GM12878 (cell line): Measurements from ENCODE around the gene DISP3. TPM values are rescaled to one million over a fixed set of nuclear protein-coding genes. Genes with fewer than 3 reads are reported as not detected.

ENCODE experiments used
- ATAC-seq: fragments of 200-7000 bp; cut with Tn5 transposase; 3 replicates; pipeline ENCODE4 v1.9.1; 2020; ENCODE audit warnings: mild to moderate bottlenecking, moderate library complexity
- BruUV-seq: library from RNA; stranded (reverse); fragments of 400-500 nt; replicated peaks from 2 replicates; lab custom pipeline; 2021; lab: Mats Ljungman, UMichigan
- CTCF ChIA-PET: fragments of 300-600 bp; sonication (Branson Sonifier 250); formaldehyde crosslinking; extraction: SDS; loops from one replicate; lab custom pipeline; 2021; ENCODE audit warnings: inconsistent platforms; lab: Yijun Ruan, JAX
- POLR2A ChIA-PET: fragments of 350-600 bp; formaldehyde crosslinking; extraction: SDS; loops from one replicate; lab custom pipeline; 2021; ENCODE audit warnings: inconsistent platforms; lab: Charles Lee
- RAD21 ChIA-PET: fragments of 300-600 bp; sonication (Branson Sonifier 250); formaldehyde crosslinking; loops from one replicate; lab custom pipeline; 2023; ENCODE audit warnings: antibody characterized with exemption; ENCODE audit not compliant: unreplicated experiment; lab: Charles Lee
- SMC1A ChIA-PET: fragments of 300-600 bp; sonication (Branson Sonifier 250); formaldehyde crosslinking; loops from one replicate; lab custom pipeline; 2023; ENCODE audit not compliant: unreplicated experiment, uncharacterized antibody; lab: Charles Lee
- DNase-seq: peaks from one replicate; pipeline ENCODE4 v3.0.0-alpha.2; 2011; ENCODE audit warnings: low read depth, low spot score
- FAIRE-seq: peaks from 3 replicates; lab custom pipeline; 2011; peaks lifted over from hg19 to GRCh38; lab: Jason Lieb, UNC
- H2AFZ ChIP-seq: 2 replicates; pipeline ENCODE4 v1.6.0; 2011; ENCODE audit warnings: low read depth, low read length, control low read depth; ENCODE audit not compliant: control insufficient read depth
- H3K27ac ChIP-seq: 2 replicates; pipeline ENCODE4 v1.5.1; 2011; ENCODE audit warnings: control low read depth; ENCODE audit not compliant: control insufficient read depth, insufficient read depth
- H3K27me3 ChIP-seq, 2 experiments: replicated peaks in 1 of 2; 2 replicates each; pipeline versions ENCODE4 v1.6.0 to v1.6.1; 2011; ENCODE audit warnings: low read length in 1 of 2; ENCODE audit not compliant: control insufficient read depth in 2 of 2, insufficient read depth in 2 of 2
- H3K36me3 ChIP-seq, 2 experiments: 2 replicates each; pipeline ENCODE4 v1.5.1; 2011; ENCODE audit warnings: low read length in 1 of 2; ENCODE audit not compliant: control insufficient read depth in 2 of 2, insufficient read depth in 2 of 2
- H3K4me1 ChIP-seq: 2 replicates; pipeline ENCODE4 v1.6.1; 2011; ENCODE audit warnings: mild to moderate bottlenecking, low read length, moderate library complexity, mixed read lengths; ENCODE audit not compliant: control insufficient read depth, insufficient read depth
- H3K4me2 ChIP-seq: 2 replicates; pipeline ENCODE4 v1.6.0; 2011; ENCODE audit warnings: control low read depth; ENCODE audit not compliant: control insufficient read depth, insufficient read depth
- H3K4me3 ChIP-seq: fragments of 200-600 bp; sonication (generic); 2 replicates; pipeline ENCODE4 v1.5.1; 2016
- H3K79me2 ChIP-seq: 2 replicates; pipeline ENCODE4 v1.6.0; 2011; ENCODE audit warnings: low read length; ENCODE audit not compliant: control insufficient read depth, insufficient read depth
- H3K9ac ChIP-seq: 2 replicates; pipeline ENCODE4 v1.8.0; 2011; ENCODE audit warnings: low read length, control low read depth, mixed read lengths; ENCODE audit not compliant: control insufficient read depth, insufficient read depth
- H3K9me3 ChIP-seq: replicated peaks from 3 replicates; pipeline ENCODE4 v1.5.1; 2011; ENCODE audit warnings: mild to moderate bottlenecking, low read length; ENCODE audit not compliant: control insufficient read depth, insufficient read depth
- H4K20me1 ChIP-seq: 2 replicates; pipeline ENCODE4 v1.6.0; 2011; ENCODE audit not compliant: control insufficient read depth, insufficient read depth
- FOXK2 ChIP-seq: fragments of 450-650 bp; IDR thresholded peaks from 2 replicates; pipeline ENCODE4 v1.6.1; 2017; ENCODE audit warnings: mild to moderate bottlenecking, moderate library complexity
- JUNB ChIP-seq: IDR thresholded peaks from 2 replicates; pipeline ENCODE4 v1.6.1; 2016; ENCODE audit warnings: antibody characterized with exemption, mild to moderate bottlenecking
- NBN ChIP-seq: fragments of 450-650 bp; IDR thresholded peaks from 2 replicates; pipeline ENCODE4 v1.6.1; 2016
- TAF1 ChIP-seq: IDR thresholded peaks from 2 replicates; pipeline ENCODE4 v1.6.1; 2011; ENCODE audit warnings: mild to moderate bottlenecking, low read depth, low read length, borderline replicate concordance
- ZBTB4 ChIP-seq: fragments of 450-650 bp; formaldehyde crosslinking; IDR thresholded peaks from 2 replicates; pipeline ENCODE4 v1.4.0; 2022; ENCODE audit warnings: mild to moderate bottlenecking, moderate library complexity
- in situ Hi-C: fragments of 300-500 bp; cut with MboI; formaldehyde crosslinking; loops from 9 replicates; pipeline ENCODE4 v1.14.3; 2018; ENCODE audit warnings: mixed read lengths
- intact Hi-C: fragments of 100-400 bp; cut with micrococcal nuclease; formaldehyde crosslinking; loops from one replicate; pipeline ENCODE4 v1.14.2; 2022; ENCODE audit not compliant: unreplicated experiment
- polyA plus RNA-seq, 11 experiments: library from polyadenylated mRNA; depleted of rRNA in 4 of 11; unstranded in 6 of 11; stranded (reverse) in 5 of 11; fragments of >200 nt; fragmentation: Nextera tagmentation in 4 of 11; fragmentation: Illumina TruSeq in 1 of 11; extraction: Ambion mirVana in 4 of 11; extraction: Trizol in 1 of 11; gene quantifications; 1 replicate in 1 of 11; 2 replicates in 10 of 11; pipeline versions ENCODE4 v1.2.1 to v1.2.3, GENCODE V29; 2011 to 2016; ENCODE audit warnings: inconsistent platforms in 2 of 11, missing spikeins in 2 of 11, low read depth in 1 of 11
- total RNA-seq, 4 experiments: library from RNA; depleted of rRNA in 3 of 4; stranded (reverse); fragments of >200 nt in 3 of 4; fragmentation: Illumina TruSeq in 1 of 4; extraction: Trizol in 1 of 4; gene quantifications; 2 replicates each; pipeline versions ENCODE4 v1.2.1 to v1.2.3, GENCODE V29; 2013 to 2021
- TF ChIP-seq, protein P1 (sequence below): fragments of 450-650 bp; IDR thresholded peaks from 2 replicates; pipeline ENCODE4 v1.6.1; 2017; ENCODE audit warnings: antibody characterized with exemption, mild to moderate bottlenecking, moderate library complexity

Gene DISP3
- total and polyA plus RNA-seq, 10 of the 15 experiments (the other 5 are each of a cell fraction or from before 2014, with no cell fraction given): under 0.01 to 0.18 (median 0.09) TPM; not detected in 2

DNA sequence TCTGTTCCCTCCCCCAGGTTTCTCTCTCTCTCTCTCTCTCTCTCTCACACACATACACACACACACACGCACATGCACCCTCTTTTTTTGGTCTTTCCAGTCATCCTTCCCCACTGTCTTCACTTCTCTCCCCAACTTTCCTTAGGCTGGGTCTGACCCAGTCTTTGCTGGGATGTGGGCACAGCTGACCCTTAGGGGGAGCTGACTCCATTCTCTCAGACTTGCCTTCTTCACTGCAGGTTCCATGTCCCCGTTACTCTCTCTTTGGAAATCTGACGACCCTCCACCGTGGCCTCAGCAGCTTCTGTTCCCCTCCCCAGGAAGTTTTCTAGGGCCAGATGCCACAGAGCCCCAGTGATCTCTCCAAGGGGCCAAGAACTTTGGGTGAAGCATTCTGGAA, 2.1 kb downstream of the DISP3 start (continued):
- TF ChIP-seq ZBTB4 (CRISPR knock-in tag) (no peak), TAF1 (no peak), JUNB (no peak), NBN (no peak)
- TF ChIP-seq, protein P1, sequence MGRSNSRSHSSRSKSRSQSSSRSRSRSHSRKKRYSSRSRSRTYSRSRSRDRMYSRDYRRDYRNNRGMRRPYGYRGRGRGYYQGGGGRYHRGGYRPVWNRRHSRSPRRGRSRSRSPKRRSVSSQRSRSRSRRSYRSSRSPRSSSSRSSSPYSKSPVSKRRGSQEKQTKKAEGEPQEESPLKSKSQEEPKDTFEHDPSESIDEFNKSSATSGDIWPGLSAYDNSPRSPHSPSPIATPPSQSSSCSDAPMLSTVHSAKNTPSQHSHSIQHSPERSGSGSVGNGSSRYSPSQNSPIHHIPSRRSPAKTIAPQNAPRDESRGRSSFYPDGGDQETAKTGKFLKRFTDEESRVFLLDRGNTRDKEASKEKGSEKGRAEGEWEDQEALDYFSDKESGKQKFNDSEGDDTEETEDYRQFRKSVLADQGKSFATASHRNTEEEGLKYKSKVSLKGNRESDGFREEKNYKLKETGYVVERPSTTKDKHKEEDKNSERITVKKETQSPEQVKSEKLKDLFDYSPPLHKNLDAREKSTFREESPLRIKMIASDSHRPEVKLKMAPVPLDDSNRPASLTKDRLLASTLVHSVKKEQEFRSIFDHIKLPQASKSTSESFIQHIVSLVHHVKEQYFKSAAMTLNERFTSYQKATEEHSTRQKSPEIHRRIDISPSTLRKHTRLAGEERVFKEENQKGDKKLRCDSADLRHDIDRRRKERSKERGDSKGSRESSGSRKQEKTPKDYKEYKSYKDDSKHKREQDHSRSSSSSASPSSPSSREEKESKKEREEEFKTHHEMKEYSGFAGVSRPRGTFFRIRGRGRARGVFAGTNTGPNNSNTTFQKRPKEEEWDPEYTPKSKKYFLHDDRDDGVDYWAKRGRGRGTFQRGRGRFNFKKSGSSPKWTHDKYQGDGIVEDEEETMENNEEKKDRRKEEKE: no peak

GRCh38 chr1:11482198-11482597, 3.2 kb downstream of the DISP3 start:
- no peak overlapping the region for H3K4me2 ChIP-seq
- intact Hi-C loops (no loop called here), in situ Hi-C loops (no loop called here)
- ChIA-PET CTCF (no interaction called here), RAD21 (no interaction called here), SMC1A (no interaction called here)
- FAIRE-seq (no peak), ATAC-seq (no peak)
- BruUV-seq: no TSS peak
- H3K27ac ChIP-seq: no peak overlapping the region
- no peaks in the 10 kb centered on the region for H4K20me1 ChIP-seq
- H3K9ac ChIP-seq: no peak overlapping the region
- H3K36me3 ChIP-seq: no peaks in the 10 kb centered on the region
- TF ChIP-seq FOXK2: no peak
- TF ChIP-seq, all 136 proteins: peak for 0
- Histone ChIP-seq H3K27me3 (peaks cover 0 to 4% of the 10 kb centered on the region in 2 experiments; a peak in 1 of 4 replicates), H3K4me3 (no peak overlapping the region), H3K9me3 (no peaks in the 10 kb centered on the region), H3K4me1 (no peaks in the 10 kb centered on the region), H2AFZ (no peak overlapping the region), H3K79me2 (no peaks in the 10 kb centered on the region)
- POLR2A ChIA-PET: no interaction called here
- no peak for DNase-seq
